Testis (tissue), 3 donors: ENCODE measurements around the gene ARHGEF37. TPM values are rescaled to one million over a fixed set of nuclear protein-coding genes. Genes with fewer than 3 reads are reported as not detected.

ENCODE experiments used
- DNase-seq: peaks from one replicate; pipeline ENCODE4 v3.0.0-alpha.2; 2019
- H3K27ac ChIP-seq, 2 donors: fragments of 200-600 bp; sonication (generic); one replicate each; pipeline ENCODE4 v1.5.1; 2019
- H3K27me3 ChIP-seq: fragments of 200-600 bp; sonication (generic); one replicate; pipeline ENCODE4 v1.5.1; 2019
- H3K36me3 ChIP-seq: fragments of 200-600 bp; sonication (generic); one replicate; pipeline ENCODE4 v1.5.1; 2017; ENCODE audit warnings: low read depth; ENCODE audit errors: missing control alignments
- H3K4me1 ChIP-seq: fragments of 200-600 bp; sonication (generic); one replicate; pipeline ENCODE4 v1.5.1; 2019
- H3K4me3 ChIP-seq, 2 donors: fragments of 200-600 bp; sonication (generic); one replicate each; pipeline ENCODE4 v1.5.1; 2017 to 2019
- H3K9me3 ChIP-seq: fragments of 200-600 bp; sonication (generic); one replicate; pipeline ENCODE4 v1.5.1; 2017
- POLR2A ChIP-seq: fragments of 450-650 bp; IDR thresholded peaks from one replicate; pipeline ENCODE4 v1.6.1; 2017; ENCODE audit warnings: antibody characterized with exemption, mild to moderate bottlenecking, moderate library complexity
- WGBS, 2 donors: methylation state at CpG; one replicate each; pipeline ENCODE4 v1.1.5; 2018; 5-methylcytosine and 5-hydroxymethylcytosine counted together
- intact Hi-C: fragments of 100-400 bp; cut with DNase I; formaldehyde crosslinking; loops from one replicate; pipeline ENCODE4 v1.15.1; 2023; ENCODE audit warnings: low total_unique reads
- polyA plus RNA-seq: library from polyadenylated mRNA; stranded (reverse); fragments of 350-450 nt; fragmentation: Illumina TruSeq; extraction: RNeasy Lipid Tissue Mini Kit (QIAGEN cat#74804); gene quantifications from one replicate; pipeline ENCODE4 v1.2.3, GENCODE V29; 2014; ENCODE audit warnings: low read depth, low replicate concordance; ENCODE audit not compliant: insufficient read depth
- total RNA-seq, 2 donors: library from RNA; depleted of rRNA; stranded (reverse); fragments of >200 nt; gene quantifications; one replicate each; pipeline ENCODE4 v1.2.3, GENCODE V29; 2016
- TF ChIP-seq, protein P1 (sequence below), 3 experiments: fragments of 450-650 bp in 2 of 3; fragments of 200-600 bp in 1 of 3; sonication (generic) in 1 of 3; IDR thresholded peaks; one replicate each; pipeline ENCODE4 v1.5.1; 2016 to 2019; ENCODE audit warnings: antibody characterized with exemption in 3 of 3, mild to moderate bottlenecking in 2 of 3, moderate library complexity in 1 of 3

Gene ARHGEF37
- total and polyA plus RNA-seq, 3 donors from 2014 or later = 12.9 to 17.8 (median 13.4) TPM

DNA sequence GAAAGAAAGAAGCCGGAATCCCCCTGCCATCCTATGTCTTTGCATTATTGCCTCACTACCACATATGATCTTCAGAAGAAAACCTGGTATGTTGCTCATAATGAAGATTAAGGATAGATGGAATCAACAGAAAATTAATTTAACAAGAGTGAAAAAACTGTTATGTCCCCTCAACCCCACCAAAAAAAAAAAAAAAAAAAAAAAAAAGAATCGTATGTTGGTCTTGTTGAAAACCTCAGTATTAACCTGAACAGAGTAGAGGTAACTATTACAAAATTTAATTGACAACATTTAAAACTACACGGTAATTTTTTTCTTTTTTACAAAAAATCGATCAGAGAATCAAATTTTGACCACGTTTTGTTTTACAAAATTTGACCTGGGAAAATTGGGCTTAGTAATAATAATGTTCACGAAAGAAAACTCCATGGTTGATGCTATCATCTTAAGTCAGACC is 29.2 kb upstream of the ARHGEF37 start:
- intact Hi-C loops = loop anchor here (5.0 to 10.0 kb wide), 2 partner anchors 110 to 227 kb away; no protein-coding TSS in a partner anchor

DNA sequence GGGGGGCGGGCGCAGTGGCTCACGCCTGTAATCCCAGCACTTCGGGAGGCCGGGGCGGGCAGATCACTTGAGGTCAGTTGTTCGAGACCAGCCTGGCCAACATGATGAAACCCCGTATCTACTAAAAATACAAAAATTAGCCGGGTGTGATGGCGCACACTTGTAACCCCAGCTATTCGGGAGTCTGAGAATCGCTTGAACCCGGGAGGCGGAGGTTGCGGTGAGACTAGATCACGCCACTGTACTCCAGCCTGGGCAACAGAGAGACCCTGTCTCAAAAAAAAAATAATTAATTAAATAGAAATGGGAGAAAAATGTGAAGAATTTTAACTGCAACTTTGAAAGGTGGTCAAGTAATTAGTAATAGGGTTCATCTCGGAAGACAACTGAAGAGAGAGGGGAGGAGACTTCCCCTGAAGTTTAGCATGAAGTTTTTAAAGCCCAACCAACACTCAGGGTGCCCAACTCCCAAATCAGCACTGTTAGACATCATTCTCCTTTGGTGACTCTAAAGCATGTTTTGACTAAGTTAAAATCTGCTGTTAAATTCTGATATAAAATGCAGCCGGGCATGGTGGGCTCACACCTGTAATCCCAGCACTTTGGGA is 28.6 kb upstream of the ARHGEF37 start:
- H3K9me3 ChIP-seq = no peaks in the 10 kb centered on the region
- TF ChIP-seq POLR2A = no peak
- TF ChIP-seq, protein P1, sequence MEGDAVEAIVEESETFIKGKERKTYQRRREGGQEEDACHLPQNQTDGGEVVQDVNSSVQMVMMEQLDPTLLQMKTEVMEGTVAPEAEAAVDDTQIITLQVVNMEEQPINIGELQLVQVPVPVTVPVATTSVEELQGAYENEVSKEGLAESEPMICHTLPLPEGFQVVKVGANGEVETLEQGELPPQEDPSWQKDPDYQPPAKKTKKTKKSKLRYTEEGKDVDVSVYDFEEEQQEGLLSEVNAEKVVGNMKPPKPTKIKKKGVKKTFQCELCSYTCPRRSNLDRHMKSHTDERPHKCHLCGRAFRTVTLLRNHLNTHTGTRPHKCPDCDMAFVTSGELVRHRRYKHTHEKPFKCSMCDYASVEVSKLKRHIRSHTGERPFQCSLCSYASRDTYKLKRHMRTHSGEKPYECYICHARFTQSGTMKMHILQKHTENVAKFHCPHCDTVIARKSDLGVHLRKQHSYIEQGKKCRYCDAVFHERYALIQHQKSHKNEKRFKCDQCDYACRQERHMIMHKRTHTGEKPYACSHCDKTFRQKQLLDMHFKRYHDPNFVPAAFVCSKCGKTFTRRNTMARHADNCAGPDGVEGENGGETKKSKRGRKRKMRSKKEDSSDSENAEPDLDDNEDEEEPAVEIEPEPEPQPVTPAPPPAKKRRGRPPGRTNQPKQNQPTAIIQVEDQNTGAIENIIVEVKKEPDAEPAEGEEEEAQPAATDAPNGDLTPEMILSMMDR (IDR thresholded peaks at IDR 0.05) = no peak
- no peak for DNase-seq
- peak overlapping the region; percentile 5 to 99 for H3K4me3 ChIP-seq
- no peaks in the 10 kb centered on the region for H3K27me3 ChIP-seq
- intact Hi-C loops = loop anchor here (5.0 to 10.0 kb wide), 2 partner anchors 110 to 228 kb away; no protein-coding TSS in a partner anchor
- WGBS, 2 donors = 49 to 75% methylated on average over 17 to 18 of the region's 18 CpGs
- H3K27ac ChIP-seq = no peak overlapping the region
- H3K36me3 ChIP-seq = no peaks in the 10 kb centered on the region
- H3K4me1 ChIP-seq = peaks cover 3% of the 10 kb centered on the region

More for the DNA sequence above, 29.2 kb upstream of the ARHGEF37 start:
- Histone ChIP-seq H3K4me3 (peak overlapping the region; percentile 99 to 100), H3K27ac (peak overlapping the region; percentile 99 to 100), H3K9me3 (no peaks in the 10 kb centered on the region), H3K27me3 (no peaks in the 10 kb centered on the region), H3K4me1 (peaks cover 8% of the 10 kb centered on the region), H3K36me3 (no peaks in the 10 kb centered on the region)
- no peak for TF ChIP-seq POLR2A
- TF ChIP-seq, protein P1 (IDR thresholded peaks at IDR 0.05) = no peak
- DNase-seq = no peak
- WGBS, 2 donors = 26 to 31% methylated on average over 6 of the region's 6 CpGs

DNA sequence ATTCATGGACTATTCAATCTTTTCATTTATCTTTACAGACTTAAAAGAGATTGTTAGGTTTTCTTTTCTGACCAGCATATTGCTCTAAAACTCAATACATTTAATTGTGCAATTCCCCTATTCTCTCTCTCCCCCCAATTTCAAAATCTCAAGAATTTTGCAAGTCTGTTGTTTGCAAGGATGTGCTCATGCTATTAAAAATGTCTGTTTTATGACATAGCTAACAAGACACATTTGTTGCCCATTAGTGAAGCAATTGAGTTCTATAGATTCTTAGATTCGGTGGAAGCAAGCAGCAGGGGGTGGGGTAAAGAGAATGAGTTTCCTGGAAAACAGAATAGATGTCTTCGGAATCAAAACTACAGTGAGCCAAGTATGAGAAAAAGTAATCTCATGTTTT is 21.6 kb upstream of the ARHGEF37 start:
- TF ChIP-seq POLR2A = no peak
- TF ChIP-seq, protein P1 (IDR thresholded peaks at IDR 0.05) = no peak
- no peaks in the 10 kb centered on the region for H3K9me3 ChIP-seq
- DNase-seq = no peak
- H3K27me3 ChIP-seq = no peaks in the 10 kb centered on the region
- WGBS, 2 donors = 70 to 86% methylated on average over 2 of the region's 2 CpGs
- intact Hi-C loops = loop anchor here (10.0 kb wide), 1 partner anchor 235 kb away; no protein-coding TSS in a partner anchor
- H3K4me1 ChIP-seq = peaks cover 20% of the 10 kb centered on the region
- H3K36me3 ChIP-seq = no peaks in the 10 kb centered on the region
- no peak overlapping the region for H3K4me3 ChIP-seq
- H3K27ac ChIP-seq = no peak overlapping the region

DNA sequence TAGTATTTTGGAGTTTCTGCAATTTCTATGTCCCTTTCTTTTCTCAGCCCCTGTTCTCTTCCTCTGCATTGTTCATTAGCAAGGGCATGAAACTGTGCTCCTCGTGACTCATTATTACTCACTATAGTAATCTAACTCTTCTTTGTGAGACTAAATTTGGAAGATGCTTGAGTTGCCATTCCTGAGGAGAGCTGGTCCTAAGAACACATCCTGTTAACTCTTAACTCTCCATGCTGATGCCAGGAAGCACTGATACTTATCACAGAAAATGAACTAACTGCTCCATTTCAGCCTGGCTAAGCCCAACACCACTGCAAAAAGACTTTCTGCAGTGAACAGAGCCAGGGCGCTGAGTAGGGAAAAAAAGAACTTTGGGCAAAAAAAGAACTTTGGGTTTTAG is 19.4 kb upstream of the ARHGEF37 start:
- H3K36me3 ChIP-seq = no peaks in the 10 kb centered on the region
- H3K4me3 ChIP-seq = no peak overlapping the region
- intact Hi-C loops = no loop called here
- no peaks in the 10 kb centered on the region for H3K27me3 ChIP-seq
- 37 to 45% methylated on average over 2 of the region's 2 CpGs for WGBS, 2 donors
- peak overlapping the region; percentile 26 to 73 for H3K27ac ChIP-seq
- no peak for TF ChIP-seq POLR2A
- TF ChIP-seq, protein P1 (IDR thresholded peaks at IDR 0.05) = no peak
- DNase-seq = no peak
- no peaks in the 10 kb centered on the region for H3K9me3 ChIP-seq
- H3K4me1 ChIP-seq = peaks cover 20% of the 10 kb centered on the region

DNA sequence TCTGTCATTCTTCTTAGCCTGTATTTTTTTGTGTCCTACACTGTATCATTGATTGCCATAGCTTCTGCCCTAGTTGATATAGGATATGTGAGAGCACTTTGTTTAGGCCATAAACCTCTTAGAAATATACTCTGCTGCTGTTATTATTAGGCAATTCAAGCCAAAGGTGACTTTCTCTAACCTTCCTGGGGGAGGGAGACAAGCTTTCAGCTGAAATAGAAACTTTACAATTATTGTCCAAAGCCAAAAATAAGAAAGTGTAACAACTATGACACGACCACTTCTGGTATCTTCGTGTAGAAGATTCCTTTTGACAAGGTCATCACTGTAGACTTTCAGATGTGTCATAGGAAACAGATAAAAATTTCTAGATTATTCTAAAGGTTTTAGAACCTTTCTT is 17.8 kb upstream of the ARHGEF37 start:
- no peaks in the 10 kb centered on the region for H3K36me3 ChIP-seq
- no peaks in the 10 kb centered on the region for H3K27me3 ChIP-seq
- H3K9me3 ChIP-seq = no peaks in the 10 kb centered on the region
- WGBS, 2 donors = 51 to 55% methylated on average over 2 of the region's 2 CpGs
- peak overlapping the region in 1 of 2 donors; percentile 73 for H3K27ac ChIP-seq
- intact Hi-C loops = no loop called here
- TF ChIP-seq, protein P1 (IDR thresholded peaks at IDR 0.05) = no peak
- no peak for TF ChIP-seq POLR2A
- DNase-seq = no peak
- H3K4me3 ChIP-seq = no peak overlapping the region
- peaks cover 20% of the 10 kb centered on the region for H3K4me1 ChIP-seq
